ENCODE measurements around the gene TJP3.

The TJP3 gene

DNA sequence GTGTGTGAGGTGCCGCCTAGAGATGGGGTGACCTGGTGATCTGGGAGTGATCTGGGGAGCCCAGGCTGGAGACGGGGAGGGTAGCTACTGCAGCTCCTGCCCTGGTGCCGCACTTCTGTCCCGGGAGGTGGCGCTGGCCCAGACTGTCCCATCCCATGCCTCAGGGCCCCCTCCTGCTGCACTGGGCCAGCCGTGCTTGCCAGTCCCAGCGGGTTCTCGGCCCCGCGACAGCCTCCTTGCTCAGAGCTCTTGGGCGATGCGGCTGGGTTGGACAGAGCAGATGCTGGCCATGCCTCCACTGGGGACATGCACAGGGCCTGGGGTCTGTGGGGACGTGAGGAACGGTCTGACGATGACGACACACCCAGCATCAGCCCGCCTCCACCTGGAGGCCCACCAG is 61.3 kb downstream of the TJP3 start:
- no peak for DNase-seq (ENCODE audit: low read depth)

GRCh38 chr19:3770136-3770999 is 62.2 kb downstream of the TJP3 start:
- DNase-seq (ENCODE audit: low read depth) = no peak

DNA sequence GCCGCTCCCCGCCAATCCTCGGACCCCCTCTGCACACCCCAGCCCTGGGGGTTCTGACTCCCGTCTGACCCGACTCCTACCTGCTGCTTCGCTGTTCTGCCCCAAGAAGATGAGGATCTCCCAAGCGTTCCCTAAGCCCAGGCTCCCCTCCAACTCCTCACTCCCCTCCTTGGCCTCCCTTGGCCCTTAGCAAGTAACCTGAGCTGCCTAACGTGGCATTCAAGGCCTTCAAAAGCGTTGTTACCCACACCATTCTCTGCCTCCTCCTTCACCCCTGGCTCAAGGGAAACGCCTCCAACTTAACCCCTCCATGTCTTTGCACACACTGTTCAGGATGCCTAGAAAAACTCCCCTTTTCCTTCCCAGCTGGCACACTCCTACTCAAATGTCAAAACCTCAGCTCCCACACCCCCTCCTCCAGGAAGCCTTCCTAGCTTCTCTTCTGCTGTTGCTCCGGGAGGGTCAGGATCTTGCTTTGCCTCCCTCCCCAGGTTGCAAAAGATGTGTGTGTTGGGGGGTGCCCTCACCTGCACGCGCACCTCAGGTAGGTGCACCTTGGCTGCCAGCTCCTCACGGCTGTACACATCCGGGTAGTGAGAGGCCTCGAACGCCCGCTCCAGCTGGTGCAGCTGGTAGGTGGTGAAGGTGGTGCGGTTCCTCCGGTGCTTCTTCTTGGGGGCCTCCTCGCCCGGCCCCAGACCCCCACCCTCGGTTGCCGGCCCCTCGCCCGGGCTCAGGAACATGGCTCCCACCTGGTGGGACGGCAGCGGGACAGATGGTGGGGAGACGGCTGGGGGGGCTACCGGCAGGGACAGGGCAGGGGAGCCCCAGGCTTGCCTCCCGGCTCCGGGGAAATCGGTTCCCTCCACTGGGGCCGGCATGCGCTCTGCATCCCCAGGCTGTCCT is 63.1 kb downstream of the TJP3 start:
- DNase-seq (ENCODE audit: low read depth) = no peak

- DNase-seq (ENCODE audit: low read depth) = no peak
These were observed 63.8 kb downstream of the TJP3 start, which contains the start of gene RAX2 for GRCh38 chr19:3771906-3772455. RAX2 (minus strand) TSS chr19:3772228; CDS start chr19:3771742, 486 bp downstream.

- no peak for DNase-seq (ENCODE audit: low read depth)
These were observed 65.8 kb downstream of the TJP3 start for GRCh38 chr19:3773814-3774515.

DNA sequence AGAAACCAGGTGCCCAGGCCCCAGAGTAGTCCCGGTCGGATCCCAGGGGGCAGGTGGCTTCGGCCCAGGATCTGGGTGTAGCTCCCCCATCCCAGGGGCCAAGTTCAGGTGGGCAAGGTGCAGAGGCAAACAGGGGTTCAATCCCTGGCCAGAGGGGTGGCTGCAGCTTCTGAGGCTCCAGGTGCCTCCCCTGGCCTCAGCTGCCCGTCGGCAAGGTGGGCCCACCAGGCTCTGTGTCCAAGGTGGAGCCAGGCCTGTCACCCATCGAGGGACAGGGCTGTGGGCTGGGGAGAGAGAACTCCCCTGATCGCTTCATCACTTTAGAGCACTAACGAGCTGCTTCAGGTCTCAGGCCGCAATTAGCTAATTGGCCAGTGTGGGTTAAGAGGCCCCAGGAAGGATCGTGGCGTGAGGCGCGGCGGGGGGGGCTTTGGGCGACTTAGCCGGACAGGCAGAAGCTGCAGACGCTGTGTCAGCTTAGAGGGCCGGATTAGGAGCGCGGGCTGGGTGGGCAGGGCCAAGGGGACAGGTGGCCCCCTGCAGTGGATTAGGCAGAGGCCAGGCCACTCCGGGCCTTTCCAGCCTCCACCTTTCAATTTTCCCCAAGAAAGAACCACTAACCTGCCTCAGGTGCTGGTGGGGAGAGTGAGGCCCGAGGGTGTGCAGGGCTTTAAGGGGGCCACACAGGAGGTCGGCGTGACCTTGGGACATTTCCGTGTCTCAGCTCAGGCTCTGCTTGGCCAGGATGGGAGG is 66.6 kb downstream of the TJP3 start:
- DNase-seq (ENCODE audit: low read depth) = no peak

GRCh38 chr19:3775374-3775711 is 67.2 kb downstream of the TJP3 start:
- no peak for DNase-seq (ENCODE audit: low read depth)

GRCh38 chr19:3775831-3776230 is 67.6 kb downstream of the TJP3 start:
- DNase-seq (ENCODE audit: low read depth) = no peak

GRCh38 chr19:3776479-3777040 is 68.4 kb downstream of the TJP3 start:
- DNase-seq (ENCODE audit: low read depth) = no peak

DNA sequence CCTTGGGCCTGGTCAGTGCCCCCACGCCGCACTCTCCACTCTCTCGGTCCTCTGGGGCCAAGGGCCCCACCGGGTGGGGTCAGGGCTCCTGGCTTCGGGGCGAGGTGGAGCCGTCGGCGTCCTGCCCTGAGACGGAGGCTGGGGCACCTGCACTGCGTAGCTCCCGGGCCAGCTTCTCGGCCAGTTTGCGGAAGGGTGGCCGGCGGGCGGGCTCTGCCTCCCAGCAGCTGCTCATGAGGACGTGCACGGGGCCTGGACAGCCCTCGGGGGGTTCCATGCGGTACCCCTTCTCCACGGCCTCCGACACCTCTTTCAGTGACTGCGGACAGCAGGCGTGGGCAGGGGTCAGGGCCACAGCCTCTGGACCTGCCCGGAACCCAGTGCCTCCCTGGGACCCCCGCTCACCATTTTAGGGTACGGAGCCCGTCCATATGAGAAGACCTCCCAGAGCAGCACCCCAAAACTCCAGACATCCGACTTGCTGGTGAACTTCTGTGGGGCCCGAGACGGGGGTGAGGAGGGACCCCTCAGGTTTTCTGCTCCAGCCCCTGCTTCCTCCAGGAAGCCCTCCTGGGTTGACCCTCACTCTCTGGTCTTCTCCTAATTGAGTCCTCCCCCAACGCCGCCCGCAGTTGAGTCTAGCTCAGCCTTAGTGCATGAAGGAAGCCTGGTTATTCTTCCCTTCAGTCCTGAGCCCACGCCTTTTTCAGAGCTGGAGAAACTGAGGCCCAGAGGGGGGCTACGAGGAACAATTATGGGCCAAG is 70.1 kb downstream of the TJP3 start:
- DNase-seq (ENCODE audit: low read depth) = no peak

DNA sequence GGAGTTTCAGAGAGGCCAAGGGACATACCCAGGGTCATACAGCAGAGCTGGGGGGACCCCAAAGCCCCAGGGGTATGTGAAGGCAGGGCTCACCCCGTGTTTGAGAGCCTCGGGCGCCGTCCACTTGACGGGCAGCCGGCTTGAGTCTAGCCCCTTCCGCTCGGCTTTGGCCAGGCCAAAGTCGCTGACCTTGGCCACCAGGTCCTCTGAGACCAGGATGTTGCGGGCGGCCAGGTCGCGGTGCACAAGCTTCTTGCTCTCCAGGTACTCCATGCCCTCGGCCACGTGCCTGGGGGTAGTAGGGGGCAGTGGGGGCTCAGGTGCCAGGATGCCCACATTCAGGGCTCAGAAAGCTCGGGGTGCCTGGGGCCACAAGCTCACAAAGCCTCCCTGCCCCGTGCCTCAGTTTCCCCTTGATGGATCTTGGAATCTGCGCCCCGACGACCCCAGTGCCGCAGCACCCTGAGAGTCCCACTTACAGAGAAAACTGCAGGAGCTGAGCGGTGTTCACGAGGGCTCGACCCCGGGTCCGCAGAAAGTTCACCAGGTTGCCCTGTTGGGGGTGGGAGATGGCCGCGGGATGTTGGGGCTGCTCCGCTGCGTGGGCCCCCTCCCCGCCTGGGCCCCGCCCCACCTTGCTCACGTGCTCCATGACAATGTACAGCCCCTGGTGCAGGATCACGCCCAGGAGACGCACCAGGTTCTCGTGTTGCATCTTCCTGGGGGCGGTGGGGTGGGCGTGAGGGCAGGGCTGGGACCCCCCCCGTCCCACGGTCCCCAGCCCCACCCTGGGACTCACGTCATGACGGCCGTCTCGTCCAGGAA is 70.9 kb downstream of the TJP3 start:
- no peak for DNase-seq (ENCODE audit: low read depth)

GRCh38 chr19:3780786-3781304 is 72.7 kb downstream of the TJP3 start:
- no peak for DNase-seq (ENCODE audit: low read depth)

DNA sequence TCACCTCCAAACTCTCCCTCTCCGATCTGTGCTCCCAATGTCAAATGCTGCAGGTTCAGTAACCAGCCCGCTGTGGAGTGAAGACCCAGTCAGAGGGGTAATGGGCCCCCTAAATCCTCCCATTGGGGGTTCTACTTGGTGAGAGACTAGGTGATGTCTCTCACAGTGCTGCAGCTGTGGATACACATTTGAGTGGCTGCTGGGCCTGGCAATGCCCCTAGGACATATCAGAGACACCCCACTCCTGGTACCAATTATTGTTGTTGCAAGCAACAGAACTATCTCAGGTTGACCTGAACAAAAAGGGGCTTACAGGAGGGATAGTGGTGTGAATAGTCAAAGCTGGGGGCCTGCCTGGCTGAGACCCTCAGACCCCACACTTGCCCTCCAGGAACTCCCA is 73.4 kb downstream of the TJP3 start:
- no peak for DNase-seq (ENCODE audit: low read depth)

GRCh38 chr19:3782330-3782729 is 74.1 kb downstream of the TJP3 start:
- no peak for DNase-seq (ENCODE audit: low read depth)

DNA sequence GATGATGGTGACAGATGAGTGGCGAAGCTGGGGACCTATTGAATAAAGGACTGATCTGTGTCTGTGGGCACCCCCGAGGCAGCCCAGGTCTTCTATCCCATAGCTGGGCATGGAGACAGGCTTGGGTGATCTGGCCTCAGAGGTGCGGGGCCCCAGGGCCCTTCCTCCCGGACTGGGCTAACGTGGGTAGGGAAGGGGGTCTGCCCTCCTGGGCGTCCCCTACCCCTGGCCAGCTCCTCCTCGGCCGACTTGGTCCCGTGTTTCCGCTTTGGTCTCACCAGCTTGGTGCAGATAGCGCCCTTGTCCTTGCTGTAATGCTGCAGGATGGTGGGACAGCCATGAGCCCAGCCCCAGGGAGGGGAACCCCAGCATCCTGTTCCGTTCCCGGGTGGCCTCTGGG is 74.7 kb downstream of the TJP3 start:
- no peak for DNase-seq (ENCODE audit: low read depth)

DNA sequence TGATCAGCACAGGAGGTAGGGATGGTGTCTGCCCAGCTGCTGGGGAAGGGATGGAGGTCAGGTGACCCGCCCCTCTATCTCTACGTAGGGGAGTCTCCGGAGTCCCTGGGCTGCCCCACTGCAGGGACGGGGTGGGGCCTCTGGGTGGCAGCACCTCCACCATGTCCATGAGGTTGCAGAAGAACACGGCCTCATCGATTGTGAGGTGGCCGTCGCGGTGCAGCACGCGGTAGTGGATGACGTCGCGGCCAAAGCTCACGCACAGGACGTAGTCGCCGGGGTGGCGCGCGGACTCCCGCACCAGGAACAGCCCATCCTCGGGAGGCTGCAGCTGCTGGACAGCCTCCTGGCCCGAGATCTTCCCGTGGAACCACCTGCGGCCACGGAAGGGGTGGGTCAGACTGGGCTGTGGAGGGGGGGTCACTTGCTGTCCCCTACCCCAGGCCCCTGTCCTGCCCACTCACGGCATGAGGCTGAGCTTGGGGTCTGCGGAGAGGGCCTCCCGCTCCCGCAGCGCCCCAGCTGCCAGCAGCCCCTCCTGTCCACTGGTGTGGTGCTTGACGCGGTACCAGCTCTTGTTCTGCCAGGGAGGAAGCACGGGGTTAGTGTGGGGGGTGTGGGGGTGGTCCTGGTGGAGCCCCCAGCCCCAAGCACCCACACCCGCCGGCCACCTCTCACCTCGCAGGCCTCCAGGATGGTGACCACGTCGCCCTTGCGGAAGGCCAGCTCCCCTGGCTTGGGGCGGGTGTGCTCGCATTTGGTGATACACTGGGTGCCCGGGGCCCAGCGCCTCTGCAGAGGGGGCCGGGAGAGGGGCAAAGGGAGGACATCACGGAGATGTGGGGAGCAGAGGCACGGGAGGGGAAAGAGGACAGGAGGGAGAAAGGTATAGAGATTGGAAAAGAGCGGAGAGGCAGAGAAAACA is 75.7 kb downstream of the TJP3 start:
- DNase-seq (ENCODE audit: low read depth) = no peak

GRCh38 chr19:3784607-3785450 is 76.6 kb downstream of the TJP3 start:
- no peak for DNase-seq (ENCODE audit: low read depth)

All from iris pigment epithelial cell (primary cell).